HG03097 (cell line): ENCODE measurements around the gene SMC1A.
"Not testable (repeated sequence)": the region's sequence is repeated elsewhere in the genome, so short reads cannot be mapped to it uniquely, and the experiment has no call there.

Experiments
- ATAC-seq: cut with Tn5 transposase; IDR thresholded peaks from one replicate; pipeline ENCODE4 v1.9.1; 2021; ENCODE audit not compliant: unreplicated experiment, low FRiP score

The SMC1A gene

DNA sequence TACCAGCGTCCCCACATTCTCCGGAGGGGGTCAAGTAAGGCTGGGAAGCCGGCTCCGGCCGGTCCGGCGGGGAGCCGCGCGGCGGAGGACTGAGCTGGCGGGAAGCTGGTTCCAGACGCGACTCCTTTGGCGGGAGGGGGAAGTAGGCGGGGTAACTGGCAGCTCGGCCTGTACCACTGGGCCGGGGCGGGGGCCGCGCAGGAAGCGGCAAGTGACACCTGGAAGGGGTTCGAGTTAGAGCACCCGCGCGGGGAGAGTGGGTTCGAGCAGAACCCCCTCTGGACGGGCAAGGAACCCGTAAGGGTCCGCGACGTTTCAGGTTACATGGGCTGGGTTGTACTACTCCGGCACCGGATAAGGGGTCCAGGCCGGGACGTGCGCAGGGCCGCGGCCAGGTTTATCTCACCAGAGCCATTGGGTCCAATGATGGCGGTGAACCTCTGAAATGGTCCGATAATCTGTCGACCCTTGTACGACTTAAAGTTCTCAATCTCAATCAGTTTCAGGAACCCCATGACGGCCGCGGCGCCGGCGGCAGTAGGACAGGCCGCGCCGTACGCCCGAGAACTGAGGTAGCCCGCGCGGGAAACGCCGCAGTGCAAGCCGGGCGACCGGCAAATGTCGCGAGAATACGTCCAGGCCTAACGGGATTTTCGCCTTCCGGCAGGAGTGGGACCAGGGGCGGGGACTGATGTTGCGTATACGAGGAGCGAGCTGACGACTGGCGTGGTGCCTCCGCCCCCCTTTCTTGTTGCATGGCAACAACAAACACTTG lies at the start of gene SMC1A:
Gene SMC1A, minus strand, starts transcription at position 569 of the 775 bp plus-strand sequence. Its CDS starts 54 bp downstream, at position 515.
- ATAC-seq, result peak; percentile 92

GRCh38 chrX:53471346-53471745 lies 48.9 kb upstream of the SMC1A start:
- ATAC-seq, result no peak

DNA sequence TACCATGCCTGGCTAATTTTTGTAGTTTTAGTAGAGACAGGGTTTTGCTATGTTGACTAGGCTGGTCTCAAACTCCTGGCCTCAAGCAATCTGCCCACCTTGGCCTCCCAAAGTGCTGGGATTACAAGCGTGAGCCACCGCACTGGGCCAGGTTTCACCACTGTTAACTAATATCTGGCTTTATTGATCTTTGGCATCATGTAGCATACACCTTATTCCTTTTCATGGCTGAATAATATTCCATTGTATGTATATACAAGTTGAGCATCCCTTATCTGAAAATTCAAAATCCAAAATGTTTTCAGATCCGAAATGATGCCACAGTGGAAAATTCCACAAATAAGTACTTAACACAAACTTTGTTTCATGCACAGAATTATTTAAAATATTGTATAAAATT lies 46.2 kb upstream of the SMC1A start:
- ATAC-seq, result not testable (repeated sequence)

- no peak for ATAC-seq
Observed at GRCh38 chrX:53458082-53458481, 35.6 kb upstream of the SMC1A start.

GRCh38 chrX:53456254-53456653 lies 33.8 kb upstream of the SMC1A start:
- no peak for ATAC-seq

DNA sequence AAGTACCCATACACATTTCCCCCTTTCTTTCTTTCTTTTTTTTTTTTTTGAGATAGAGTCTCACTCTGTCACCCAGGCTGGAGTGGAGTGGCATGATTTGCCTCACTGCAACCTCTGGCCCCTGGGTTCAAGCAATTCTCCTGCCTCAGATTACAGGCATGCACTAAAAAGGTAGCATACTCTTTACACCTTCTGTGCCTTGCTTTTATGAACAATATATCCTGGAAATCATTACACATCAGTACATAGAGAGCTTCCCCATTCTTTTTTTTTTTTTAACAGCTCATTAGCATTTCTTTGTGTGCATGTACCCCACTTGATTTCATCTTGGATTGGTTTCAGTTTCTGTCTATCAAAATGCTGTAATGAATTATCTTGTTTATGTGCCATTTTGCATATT lies 30.4 kb upstream of the SMC1A start:
- no peak for ATAC-seq

- ATAC-seq, result no peak
Observed at GRCh38 chrX:53449632-53450031, 27.2 kb upstream of the SMC1A start.

DNA sequence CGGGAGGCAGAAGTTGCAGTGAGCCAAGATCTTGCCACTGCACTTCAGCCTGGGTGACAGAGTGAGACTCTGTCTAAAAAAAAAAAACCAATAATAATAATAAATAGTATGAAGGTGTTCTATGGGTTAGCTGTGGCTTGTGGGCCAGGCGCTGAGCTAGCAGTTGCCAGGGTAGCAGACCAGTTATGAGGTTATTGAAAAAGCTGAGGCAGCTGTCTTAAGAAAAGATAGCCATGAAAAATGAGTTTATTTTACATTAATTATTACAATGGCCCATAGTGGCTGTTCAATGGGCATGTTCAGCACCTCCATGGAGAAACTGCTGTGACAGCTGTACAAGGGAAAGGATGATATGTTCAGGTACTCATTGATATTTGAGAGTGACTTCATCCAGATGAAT lies 25.0 kb upstream of the SMC1A start:
- no peak for ATAC-seq

DNA sequence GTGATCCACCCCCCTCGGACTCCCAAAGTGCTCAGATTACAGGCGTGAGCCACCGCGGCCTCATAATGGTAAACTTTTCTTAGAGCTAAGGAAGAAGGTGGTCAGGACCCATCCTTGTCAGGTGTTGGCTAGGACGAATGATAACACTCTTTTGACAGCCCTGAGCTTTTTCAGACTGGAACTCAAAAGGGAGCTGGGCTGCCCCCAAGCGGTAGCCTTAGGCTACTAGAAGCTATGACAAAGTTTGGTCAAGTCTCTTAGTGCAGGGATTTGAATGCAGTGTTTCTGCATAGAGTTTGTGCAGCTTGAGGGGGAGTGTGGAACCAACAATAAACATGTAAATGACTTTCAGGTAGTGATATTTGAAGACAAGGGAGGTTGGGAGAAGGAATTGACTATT lies 23.5 kb upstream of the SMC1A start:
- no peak for ATAC-seq

DNA sequence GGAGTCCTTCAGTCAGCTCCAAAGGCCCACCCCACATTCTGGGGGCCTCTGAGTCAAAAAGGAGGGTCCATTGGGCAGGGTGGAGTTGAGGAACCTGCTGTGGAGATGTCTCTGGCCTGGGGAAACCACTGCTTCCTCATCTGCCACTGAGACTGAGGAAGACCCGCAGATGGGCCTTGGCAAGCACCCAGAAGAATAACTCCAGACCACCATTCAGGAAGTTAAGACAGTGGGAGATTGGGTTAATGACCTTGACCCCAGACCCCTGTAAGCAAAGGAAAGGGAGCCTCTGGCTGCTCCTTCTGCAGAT lies 19.8 kb upstream of the SMC1A start:
- no peak for ATAC-seq

DNA sequence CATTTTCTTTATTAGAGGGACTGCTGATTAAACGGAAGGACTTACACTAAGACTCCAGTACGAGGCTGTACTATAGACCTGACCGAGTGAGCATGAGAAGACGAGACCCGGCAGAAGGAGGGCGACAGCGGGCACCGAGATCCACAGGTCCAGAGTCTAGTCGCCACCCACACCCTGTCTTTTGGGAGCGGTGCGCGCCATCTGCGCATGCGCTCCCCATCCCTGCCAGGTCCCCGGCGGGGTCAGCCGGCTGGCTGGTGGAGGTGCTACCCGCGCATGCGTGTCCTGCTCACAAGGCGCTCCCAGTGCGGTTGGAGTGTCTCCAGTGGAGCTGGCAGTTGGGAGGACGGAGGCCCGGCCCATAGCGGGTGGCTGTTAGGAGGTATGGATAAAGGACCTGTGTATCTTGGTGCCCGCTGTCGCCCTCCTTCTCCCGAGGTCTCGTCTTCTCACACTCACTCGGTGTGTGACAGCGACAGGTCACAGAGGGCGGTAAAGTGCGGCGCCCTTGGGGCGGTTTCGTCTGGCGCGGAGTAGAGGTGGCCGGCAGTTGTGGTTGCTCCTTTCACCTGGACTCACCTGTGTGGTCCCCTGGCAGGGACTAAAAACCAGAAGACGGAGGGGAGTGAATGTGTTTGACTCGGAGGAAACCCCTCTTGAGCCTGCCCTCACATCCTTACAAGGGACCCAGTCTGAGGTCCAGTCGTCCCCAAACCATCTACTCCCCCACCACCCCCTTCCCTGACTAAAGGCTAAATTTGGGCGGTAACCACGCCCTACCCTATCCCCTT lies 19.3 kb upstream of the SMC1A start:
- ATAC-seq, result peak; percentile 64

GRCh38 chrX:53440621-53441517 lies 18.4 kb upstream of the SMC1A start:
- no peak for ATAC-seq

- ATAC-seq, result no peak
Observed at GRCh38 chrX:53440101-53440500, 17.6 kb upstream of the SMC1A start.

DNA sequence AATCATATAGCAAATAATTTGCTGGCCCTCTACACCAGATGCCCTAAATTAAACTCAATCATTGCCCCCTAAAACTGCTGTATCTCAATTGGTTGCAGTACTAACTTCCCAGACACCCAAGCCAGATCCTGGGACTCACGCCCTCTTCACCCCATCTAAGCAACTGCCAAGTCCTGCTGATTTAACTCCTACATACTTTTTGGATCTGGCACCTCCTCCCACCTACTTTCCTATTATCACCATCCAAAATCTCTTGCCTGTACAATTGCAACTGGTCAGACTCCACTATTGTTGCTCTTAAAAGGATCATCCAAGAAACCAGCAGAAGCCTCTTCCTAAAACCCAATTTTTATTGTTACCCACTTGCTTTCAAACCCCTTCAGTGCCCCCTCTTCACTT lies 16.4 kb upstream of the SMC1A start:
- ATAC-seq, result no peak

- no peak for ATAC-seq
Observed at GRCh38 chrX:53438174-53438831, 15.8 kb upstream of the SMC1A start.

DNA sequence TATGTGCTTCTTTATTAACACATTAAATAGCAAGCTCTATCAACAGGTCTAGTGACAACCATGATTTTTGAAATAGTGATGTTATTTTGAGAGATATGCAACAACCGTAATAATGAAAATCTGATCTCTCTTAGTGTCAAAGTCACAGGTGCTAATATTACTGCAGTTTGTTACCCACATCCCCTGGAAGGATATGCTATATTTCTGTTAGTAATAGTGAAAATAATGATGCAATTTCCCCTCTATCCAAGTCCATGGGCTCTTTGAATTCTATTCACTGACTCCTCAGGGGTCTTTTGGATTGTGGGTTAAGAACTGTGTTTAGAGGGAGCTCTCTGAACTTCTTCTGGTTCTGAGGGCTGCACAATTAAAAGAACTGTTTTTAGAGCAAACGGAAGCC lies 14.8 kb upstream of the SMC1A start:
- no peak for ATAC-seq

GRCh38 chrX:53435997-53436396 lies 13.5 kb upstream of the SMC1A start:
- ATAC-seq, result peak; percentile 76

- peak; percentile 88 for ATAC-seq
Observed at GRCh38 chrX:53433651-53434639, 11.5 kb upstream of the SMC1A start, which contains the start of gene HSD17B10. HSD17B10 (minus strand) TSS chrX:53434370; CDS start chrX:53434345, 25 bp downstream.

DNA sequence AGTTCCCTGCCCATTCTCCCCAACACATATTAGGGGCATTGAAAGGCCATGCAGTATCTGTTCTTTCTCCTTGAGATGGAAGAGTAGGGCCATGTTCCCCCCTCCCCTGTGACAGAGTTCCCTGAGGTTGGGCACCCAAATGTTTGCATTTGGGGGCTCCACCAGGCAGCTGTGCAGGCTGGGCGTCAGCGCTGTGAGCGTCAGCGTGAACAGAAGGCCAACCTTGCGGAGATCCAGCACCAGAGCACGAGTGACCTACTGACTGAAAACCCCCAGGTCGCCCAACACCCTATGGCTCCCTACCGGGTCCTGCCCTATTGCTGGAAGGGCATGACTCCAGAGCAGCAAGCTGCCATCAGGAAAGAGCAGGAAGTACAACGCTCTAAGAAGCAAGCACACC lies 7.8 kb upstream of the SMC1A start:
- ATAC-seq, result no peak
